Measurements from ENCODE around the gene ADAMTS17. TPM values are rescaled to one million over a fixed set of nuclear protein-coding genes. Genes with fewer than 3 reads are reported as not detected.
"Not testable (repeated sequence)": the region's sequence is repeated elsewhere in the genome, so short reads cannot be mapped to it uniquely, and the experiment has no call there.

ADAMTS17 gene
- total RNA-seq, 2 experiments from 2014 or later, result 5.6 to 7.3 TPM

DNA sequence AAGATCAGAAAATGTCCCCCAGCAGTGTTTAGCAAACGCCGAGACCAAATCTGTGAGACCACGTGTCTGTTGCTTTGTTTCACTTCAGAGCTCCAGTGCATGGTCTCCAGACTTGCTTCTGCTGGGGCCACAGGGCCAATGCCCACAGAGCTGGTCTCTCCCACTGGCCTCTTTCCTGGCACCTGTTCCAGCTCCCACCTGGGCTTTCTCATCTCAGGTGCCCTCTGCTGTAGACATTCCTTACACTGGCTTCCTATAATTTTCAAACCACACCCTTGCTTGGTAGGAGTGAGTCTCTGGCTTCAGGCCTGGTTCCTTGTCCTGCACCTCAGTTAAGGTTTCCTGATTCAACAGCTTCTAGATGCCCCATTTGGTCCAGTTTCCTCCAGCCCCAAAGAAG lies 243.1 kb downstream of the ADAMTS17 start:
- Mint-ChIP-seq H3K9me3 (no peaks in the 10 kb centered on the region), H3K4me3 (no peak overlapping the region), H3K27me3 (peaks cover 2% of the 10 kb centered on the region), H3K27ac (no peak overlapping the region), H3K4me1 (no peaks in the 10 kb centered on the region), H3K36me3 (no peaks in the 10 kb centered on the region)
- no peak for DNase-seq
- ATAC-seq (ENCODE audit: low read depth), result no peak
- POLR2A ChIA-PET, result no interaction called here

- DNase-seq (no peak), ATAC-seq (ENCODE audit: low read depth) (no peak)
- H3K27me3 Mint-ChIP-seq, result peaks cover 2% of the 10 kb centered on the region
- no peak overlapping the region for H3K4me3 Mint-ChIP-seq
- H3K9me3 Mint-ChIP-seq, result no peaks in the 10 kb centered on the region
- no peaks in the 10 kb centered on the region for H3K4me1 Mint-ChIP-seq
- H3K27ac Mint-ChIP-seq, result no peak overlapping the region
- no peaks in the 10 kb centered on the region for H3K36me3 Mint-ChIP-seq
- POLR2A ChIA-PET, result no interaction called here
Observed at GRCh38 chr15:100097342-100098127, 244.2 kb downstream of the ADAMTS17 start.

- no peaks in the 10 kb centered on the region for H3K36me3 Mint-ChIP-seq
- no peak overlapping the region for H3K4me3 Mint-ChIP-seq
- POLR2A ChIA-PET, result no interaction called here
- no peaks in the 10 kb centered on the region for H3K4me1 Mint-ChIP-seq
- DNase-seq (no peak), ATAC-seq (ENCODE audit: low read depth) (no peak)
- H3K27ac Mint-ChIP-seq, result no peak overlapping the region
- H3K27me3 Mint-ChIP-seq, result peaks cover 2% of the 10 kb centered on the region
- no peaks in the 10 kb centered on the region for H3K9me3 Mint-ChIP-seq
Observed at GRCh38 chr15:100096700-100097099, 245.1 kb downstream of the ADAMTS17 start.

DNA sequence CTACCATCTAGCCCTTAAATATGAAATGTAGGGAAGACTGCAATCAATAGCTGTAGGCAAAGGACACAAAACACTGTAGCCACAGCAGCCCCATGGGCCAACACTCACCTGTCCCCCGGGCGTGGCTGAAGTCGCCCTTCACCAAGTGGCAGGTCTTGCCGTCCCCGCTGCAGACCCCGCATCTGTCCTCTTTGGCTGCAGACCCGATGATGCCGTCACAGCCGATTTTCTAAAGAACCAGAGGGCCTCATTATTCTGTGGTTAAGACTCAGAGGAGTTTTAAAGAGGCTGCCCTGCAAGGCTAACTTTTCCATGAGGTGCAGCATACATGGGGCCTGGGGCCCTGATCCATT lies 245.6 kb downstream of the ADAMTS17 start:
- Mint-ChIP-seq H3K27me3 (peaks cover 2% of the 10 kb centered on the region), H3K27ac (no peak overlapping the region), H3K4me3 (no peak overlapping the region), H3K9me3 (no peaks in the 10 kb centered on the region), H3K4me1 (no peaks in the 10 kb centered on the region), H3K36me3 (no peaks in the 10 kb centered on the region)
- DNase-seq (no peak), ATAC-seq (ENCODE audit: low read depth) (no peak)
- POLR2A ChIA-PET, result no interaction called here

DNA sequence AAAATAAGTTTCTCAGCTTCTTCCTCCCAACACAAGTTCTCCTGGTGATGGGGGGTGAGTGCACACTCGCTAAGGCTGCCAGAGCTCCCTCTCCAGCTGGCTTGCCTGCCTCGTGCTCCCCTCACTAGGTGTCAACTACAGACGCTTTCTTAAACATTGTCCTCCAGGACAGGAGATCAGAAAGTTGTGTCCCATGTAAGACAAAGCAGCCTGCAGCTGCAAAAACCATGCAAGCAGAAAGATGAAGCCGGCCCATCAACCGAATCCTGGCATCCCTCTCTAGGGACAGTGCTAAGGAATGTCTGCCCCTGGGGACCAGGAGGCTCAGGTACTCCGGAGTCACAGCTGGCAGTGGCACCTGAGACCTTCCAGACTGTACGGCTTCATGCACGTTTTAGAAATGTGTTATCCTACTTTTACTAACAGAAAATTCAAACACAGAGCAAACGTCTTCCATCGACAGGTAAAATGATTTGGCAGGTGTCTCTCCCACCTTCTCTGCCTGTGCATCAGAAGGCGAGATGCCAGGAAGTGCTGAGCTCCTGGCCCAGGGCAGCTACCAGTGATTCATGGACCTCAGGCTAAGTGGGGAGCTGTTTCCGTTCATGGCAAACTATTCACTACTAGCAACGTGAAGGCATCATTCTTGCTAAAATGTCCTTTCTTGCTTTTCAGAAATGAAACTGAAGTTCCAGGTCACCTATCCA lies 246.1 kb downstream of the ADAMTS17 start:
- peaks cover 2% of the 10 kb centered on the region for H3K27me3 Mint-ChIP-seq
- no peak overlapping the region for H3K27ac Mint-ChIP-seq
- H3K4me3 Mint-ChIP-seq, result no peak overlapping the region
- DNase-seq, result no peak
- POLR2A ChIA-PET, result no interaction called here
- ATAC-seq (ENCODE audit: low read depth), result no peak
- no peaks in the 10 kb centered on the region for H3K36me3 Mint-ChIP-seq
- no peaks in the 10 kb centered on the region for H3K4me1 Mint-ChIP-seq
- no peaks in the 10 kb centered on the region for H3K9me3 Mint-ChIP-seq

GRCh38 chr15:100094127-100094510 lies 247.7 kb downstream of the ADAMTS17 start:
- POLR2A ChIA-PET, result no interaction called here
- no peaks in the 10 kb centered on the region for H3K4me1 Mint-ChIP-seq
- no peaks in the 10 kb centered on the region for H3K36me3 Mint-ChIP-seq
- H3K27ac Mint-ChIP-seq, result no peak overlapping the region
- ATAC-seq (ENCODE audit: low read depth), result no peak
- no peaks in the 10 kb centered on the region for H3K9me3 Mint-ChIP-seq
- H3K4me3 Mint-ChIP-seq, result no peak overlapping the region
- H3K27me3 Mint-ChIP-seq, result no peaks in the 10 kb centered on the region
- DNase-seq, result no peak

DNA sequence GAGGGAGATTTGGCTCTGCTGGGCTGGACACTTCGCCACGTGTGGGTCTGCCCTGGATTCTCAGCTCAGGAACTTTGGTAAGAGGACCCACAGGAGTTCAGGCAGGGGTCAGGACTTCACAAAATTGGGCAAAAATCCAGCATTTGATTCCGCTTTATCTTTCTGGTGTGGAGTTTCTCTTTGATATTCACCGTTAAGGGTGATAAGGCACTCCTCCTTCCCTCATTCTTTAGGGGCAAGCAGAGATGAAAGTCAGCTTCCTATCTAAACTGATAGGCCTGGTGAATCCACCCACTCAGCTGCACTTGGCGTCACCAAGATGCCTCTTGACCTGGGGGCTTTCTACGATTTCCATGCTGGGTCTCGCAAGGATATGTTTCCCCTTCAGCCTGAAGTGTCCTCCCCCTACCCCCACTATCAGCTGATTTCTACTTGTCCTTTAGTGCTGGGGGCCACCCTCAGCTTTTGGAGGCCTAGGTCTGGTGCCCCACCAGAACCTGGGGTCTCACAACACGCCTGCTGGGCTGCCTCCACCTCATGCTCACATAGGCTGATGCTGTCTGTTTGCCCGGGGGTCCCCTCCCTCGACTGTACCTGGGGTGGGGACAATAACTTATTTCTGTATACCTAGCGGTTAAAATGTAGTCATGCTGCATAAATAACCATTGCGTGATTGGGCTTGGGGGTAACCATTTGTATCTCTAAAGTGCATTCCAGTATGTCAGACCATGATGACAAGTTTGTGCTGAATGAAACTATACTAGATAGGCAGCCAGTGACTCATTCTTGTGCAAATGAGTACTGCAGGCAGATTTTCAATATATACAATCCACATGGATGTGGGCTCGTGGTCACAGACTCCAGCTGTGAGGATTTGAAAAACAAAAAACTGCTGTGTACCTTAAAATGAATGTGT lies 248.3 kb downstream of the ADAMTS17 start:
- H3K9me3 Mint-ChIP-seq, result no peaks in the 10 kb centered on the region
- no peak overlapping the region for H3K27ac Mint-ChIP-seq
- no peaks in the 10 kb centered on the region for H3K27me3 Mint-ChIP-seq
- DNase-seq (no peak), ATAC-seq (ENCODE audit: low read depth) (no peak)
- no peak overlapping the region for H3K4me3 Mint-ChIP-seq
- no peaks in the 10 kb centered on the region for H3K4me1 Mint-ChIP-seq
- no peaks in the 10 kb centered on the region for H3K36me3 Mint-ChIP-seq
- POLR2A ChIA-PET, result no interaction called here

DNA sequence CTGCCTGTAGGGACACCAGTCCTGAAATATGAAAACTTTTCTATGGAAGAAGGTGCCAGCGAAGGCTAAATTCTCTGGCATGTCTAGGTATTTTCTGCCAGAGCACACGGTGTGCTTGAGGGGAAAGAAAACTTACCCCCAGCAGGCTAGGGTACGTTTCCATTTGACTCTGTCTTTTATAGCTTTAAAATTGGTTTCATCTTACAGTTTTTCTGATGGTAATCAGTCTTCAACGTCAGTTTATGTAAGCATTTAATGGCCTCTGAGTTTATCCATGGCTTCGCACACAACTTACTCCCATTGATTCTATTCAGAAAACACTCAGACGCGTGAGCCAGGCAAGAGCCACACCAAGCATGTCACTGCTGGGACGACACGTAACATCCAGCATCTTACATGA lies 249.7 kb downstream of the ADAMTS17 start:
- POLR2A ChIA-PET, result no interaction called here
- Mint-ChIP-seq H3K4me1 (no peaks in the 10 kb centered on the region), H3K27me3 (no peaks in the 10 kb centered on the region), H3K27ac (no peak overlapping the region), H3K9me3 (no peaks in the 10 kb centered on the region), H3K36me3 (no peaks in the 10 kb centered on the region), H3K4me3 (no peak overlapping the region)
- ATAC-seq (ENCODE audit: low read depth), result no peak
- no peak for DNase-seq

GRCh38 chr15:100090411-100090810 lies 251.4 kb downstream of the ADAMTS17 start:
- no peak overlapping the region for H3K27ac Mint-ChIP-seq
- H3K36me3 Mint-ChIP-seq, result no peaks in the 10 kb centered on the region
- H3K27me3 Mint-ChIP-seq, result no peaks in the 10 kb centered on the region
- no peak for DNase-seq
- no peak for ATAC-seq (ENCODE audit: low read depth)
- H3K4me1 Mint-ChIP-seq, result no peaks in the 10 kb centered on the region
- no peaks in the 10 kb centered on the region for H3K9me3 Mint-ChIP-seq
- no peak overlapping the region for H3K4me3 Mint-ChIP-seq
- POLR2A ChIA-PET, result no interaction called here

DNA sequence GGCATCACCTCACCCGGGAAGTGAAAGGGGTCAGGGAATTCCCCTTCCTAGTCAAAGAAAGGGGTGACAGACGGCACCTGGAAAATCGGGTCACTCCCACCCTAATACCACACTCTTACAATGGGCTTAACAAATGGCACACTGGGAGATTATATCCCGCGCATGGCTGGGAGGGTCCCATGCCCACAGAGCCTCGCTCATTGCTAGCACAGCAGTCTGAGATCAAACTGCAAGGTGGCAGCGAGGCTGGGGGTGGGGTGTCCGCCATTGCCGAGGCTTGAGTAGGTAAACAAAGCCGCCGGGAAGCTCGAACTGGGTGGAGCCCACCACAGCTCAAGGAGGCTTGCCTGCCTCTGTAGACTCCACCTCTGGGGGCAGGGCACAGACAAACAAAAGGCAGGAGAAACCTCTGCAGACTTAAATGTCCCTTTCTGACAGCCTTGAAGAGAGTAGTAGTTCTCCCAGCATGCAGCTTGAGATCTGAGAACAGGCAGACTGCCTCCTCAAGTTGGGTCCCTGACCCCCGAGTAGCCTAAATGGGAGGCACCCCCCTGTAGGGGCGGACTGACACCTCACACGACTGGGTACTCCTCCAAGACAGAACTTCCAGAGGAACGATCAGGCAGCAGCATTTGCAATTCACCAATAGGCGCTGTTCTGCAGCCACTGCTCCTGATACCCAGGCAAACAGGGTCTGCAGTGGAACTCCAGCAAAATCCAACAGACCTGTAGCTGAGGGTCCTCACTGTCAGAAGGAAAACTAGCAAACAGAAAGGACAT lies 257.5 kb downstream of the ADAMTS17 start:
- ATAC-seq (ENCODE audit: low read depth); H3K27me3 Mint-ChIP-seq; POLR2A ChIA-PET; H3K36me3 Mint-ChIP-seq; H3K9me3 Mint-ChIP-seq; H3K4me3 Mint-ChIP-seq; H3K27ac Mint-ChIP-seq; H3K4me1 Mint-ChIP-seq; DNase-seq: not testable (repeated sequence)

DNA sequence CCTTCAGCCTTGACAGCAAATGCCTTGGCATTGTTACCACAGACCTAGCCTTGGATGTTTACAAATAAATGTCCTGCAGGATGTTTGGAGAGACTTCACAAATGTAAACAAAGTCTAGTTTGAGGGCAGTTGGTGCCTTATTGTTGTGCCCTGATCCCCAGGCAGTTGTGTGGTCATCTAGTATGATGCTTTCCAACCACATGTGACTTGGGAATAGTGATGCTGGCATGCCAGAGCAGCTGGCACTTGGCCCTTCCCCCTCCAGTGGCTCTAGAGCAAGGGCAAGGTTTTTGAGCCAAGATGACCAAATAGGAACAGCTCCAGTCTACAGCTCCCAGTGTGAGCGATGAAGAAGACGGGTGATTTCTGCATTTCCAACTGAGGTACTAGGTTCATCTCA lies 258.2 kb downstream of the ADAMTS17 start:
- Mint-ChIP-seq H3K4me3 (no peak overlapping the region), H3K27me3 (no peaks in the 10 kb centered on the region), H3K4me1 (no peaks in the 10 kb centered on the region), H3K9me3 (no peaks in the 10 kb centered on the region), H3K27ac (no peak overlapping the region), H3K36me3 (no peaks in the 10 kb centered on the region)
- ATAC-seq (ENCODE audit: low read depth), result no peak
- POLR2A ChIA-PET, result no interaction called here
- no peak for DNase-seq

DNA sequence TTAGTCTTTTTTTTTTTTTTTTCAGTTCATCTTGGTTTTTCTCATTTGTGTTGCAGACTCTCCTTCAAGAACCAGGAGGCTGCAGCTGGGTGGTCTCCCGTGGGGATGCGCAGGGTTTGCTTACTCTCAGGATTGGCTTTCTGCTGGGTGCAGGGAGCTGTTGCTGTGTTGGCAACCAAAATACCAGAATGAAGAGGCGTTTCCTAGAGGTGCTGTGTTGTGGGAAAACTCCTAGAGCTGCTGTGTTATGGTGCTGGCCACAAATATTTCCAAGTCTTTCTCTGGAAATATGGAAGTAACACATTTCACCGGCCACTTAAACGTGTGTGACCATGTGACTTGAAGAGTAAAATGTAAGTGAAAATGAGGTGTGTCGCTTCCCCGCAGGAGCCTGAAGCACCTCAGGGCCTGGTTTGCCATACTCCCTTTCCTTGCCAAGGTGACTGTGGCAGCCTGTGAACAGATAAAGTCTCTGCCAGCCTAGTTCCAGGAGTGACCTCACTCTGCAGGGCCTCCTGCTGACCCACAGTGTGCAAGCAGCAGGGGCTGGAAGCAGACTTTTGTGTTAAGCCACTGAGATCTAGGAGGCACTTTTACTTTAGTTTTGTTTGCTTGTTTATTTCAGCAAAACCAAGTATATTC lies 258.9 kb downstream of the ADAMTS17 start:
- no peak for ATAC-seq (ENCODE audit: low read depth)
- H3K27ac Mint-ChIP-seq, result no peak overlapping the region
- H3K36me3 Mint-ChIP-seq, result no peaks in the 10 kb centered on the region

GRCh38 chr15:100081454-100081853 lies 260.3 kb downstream of the ADAMTS17 start:
- Mint-ChIP-seq H3K27ac (no peak overlapping the region), H3K9me3 (no peaks in the 10 kb centered on the region), H3K27me3 (no peaks in the 10 kb centered on the region), H3K36me3 (no peaks in the 10 kb centered on the region), H3K4me1 (no peaks in the 10 kb centered on the region), H3K4me3 (no peak overlapping the region)
- no peak for DNase-seq
- POLR2A ChIA-PET, result no interaction called here
- ATAC-seq (ENCODE audit: low read depth), result no peak

More for the DNA sequence above, 258.9 kb downstream of the ADAMTS17 start:
- Mint-ChIP-seq H3K9me3 (no peaks in the 10 kb centered on the region), H3K4me3 (no peak overlapping the region), H3K4me1 (no peaks in the 10 kb centered on the region), H3K27me3 (no peaks in the 10 kb centered on the region)
- POLR2A ChIA-PET, result no interaction called here
- DNase-seq, result no peak
